HT1080 (cell line): ENCODE data around the gene ACOT7. TPM values are rescaled to one million over a fixed set of nuclear protein-coding genes. Genes with fewer than 3 reads are reported as not detected.
A peak's percentile ranks its signal among the peaks of the same experiment; 100 is the strongest.
"Not testable (repeated sequence)": the region's sequence is repeated elsewhere in the genome, so short reads cannot be mapped to it uniquely, and the experiment has no call there.

ENCODE experiments used
- DNase-seq: peaks from one replicate; pipeline ENCODE4 v3.0.0-alpha.2; 2015; ENCODE audit warnings: low read depth
- total RNA-seq: library from RNA; depleted of rRNA; stranded (reverse); fragments of >200 nt; shearing (Covaris generic); gene quantifications from 2 replicates; pipeline ENCODE4 v1.2.3, GENCODE V29; 2014

ACOT7 gene
- total RNA-seq, 1 experiment from 2014 or later, result 179 TPM

GRCh38 chr1:6316240-6317097 lies 77.1 kb downstream of the ACOT7 start:
- DNase-seq, result no peak

GRCh38 chr1:6314503-6314902 lies 79.1 kb downstream of the ACOT7 start:
- no peak for DNase-seq

GRCh38 chr1:6313393-6314200 lies 80.0 kb downstream of the ACOT7 start:
- DNase-seq, result no peak

GRCh38 chr1:6310116-6310848 lies 83.3 kb downstream of the ACOT7 start:
- no peak for DNase-seq

GRCh38 chr1:6309564-6309963 lies 84.0 kb downstream of the ACOT7 start:
- DNase-seq, result no peak

GRCh38 chr1:6308449-6308848 lies 85.1 kb downstream of the ACOT7 start:
- DNase-seq, result no peak

GRCh38 chr1:6307682-6308081 lies 85.9 kb downstream of the ACOT7 start:
- DNase-seq, result not testable (repeated sequence)

- DNase-seq, result no peak
Measured at GRCh38 chr1:6307099-6307498, 86.5 kb downstream of the ACOT7 start.

GRCh38 chr1:6303397-6304012 lies 90.1 kb downstream of the ACOT7 start:
- no peak for DNase-seq

- no peak for DNase-seq
Measured at GRCh38 chr1:6302568-6302967, 91.0 kb downstream of the ACOT7 start.

GRCh38 chr1:6301526-6301925 lies 92.0 kb downstream of the ACOT7 start:
- peak; percentile 86 for DNase-seq

GRCh38 chr1:6300342-6301048 lies 93.1 kb downstream of the ACOT7 start:
- no peak for DNase-seq

- DNase-seq, result no peak
Measured at GRCh38 chr1:6299557-6300165, 93.9 kb downstream of the ACOT7 start.

GRCh38 chr1:6298940-6299465 lies 94.6 kb downstream of the ACOT7 start:
- DNase-seq, result no peak

GRCh38 chr1:6298530-6298929 lies 95.0 kb downstream of the ACOT7 start:
- DNase-seq, result no peak

- no peak for DNase-seq
Measured at GRCh38 chr1:6295910-6296309, 97.7 kb downstream of the ACOT7 start.

GRCh38 chr1:6294890-6295556 lies 98.5 kb downstream of the ACOT7 start:
- no peak for DNase-seq

- no peak for DNase-seq
Measured at GRCh38 chr1:6294080-6294889, 99.3 kb downstream of the ACOT7 start.

- DNase-seq, result no peak
Measured at GRCh38 chr1:6292102-6292501, 101.5 kb downstream of the ACOT7 start.
